HFF-Myc (cell line): ENCODE data around the gene GBE1.

Experiments used
- DNase-seq: peaks from one replicate; pipeline ENCODE4 v3.0.0-alpha.2; 2011; ENCODE audit warnings: low read depth; ENCODE audit errors: extremely low read depth
- H3K4me3 ChIP-seq: replicated peaks from 2 replicates; pipeline ENCODE4 v1.5.1; 2011; ENCODE audit warnings: low read depth, mild to moderate bottlenecking, control low read depth, low read length
- CTCF ChIP-seq: IDR thresholded peaks from 2 replicates; pipeline ENCODE4 v1.5.1; 2012; ENCODE audit warnings: mild to moderate bottlenecking, low read depth, low read length, control low read depth; ENCODE audit errors: missing control alignments

GBE1 gene

GRCh38 chr3:81638480-81638879, 123.0 kb downstream of the GBE1 start:
- TF ChIP-seq CTCF = no peak
- H3K4me3 ChIP-seq = no peak overlapping the region
- DNase-seq = no peak

GRCh38 chr3:81632659-81633058, 128.8 kb downstream of the GBE1 start:
- no peak overlapping the region for H3K4me3 ChIP-seq
- TF ChIP-seq CTCF = no peak
- DNase-seq = no peak

- H3K4me3 ChIP-seq = no peak overlapping the region
- TF ChIP-seq CTCF = no peak
- DNase-seq = no peak
These were observed 136.7 kb downstream of the GBE1 start for GRCh38 chr3:81624756-81625155.

- TF ChIP-seq CTCF = no peak
- no peak for DNase-seq
- no peak overlapping the region for H3K4me3 ChIP-seq
These were observed 139.1 kb downstream of the GBE1 start for GRCh38 chr3:81622395-81622794.

GRCh38 chr3:81621277-81621676, 140.2 kb downstream of the GBE1 start:
- no peak for DNase-seq
- TF ChIP-seq CTCF = no peak
- H3K4me3 ChIP-seq = no peak overlapping the region

- no peak for TF ChIP-seq CTCF
- no peak overlapping the region for H3K4me3 ChIP-seq
- no peak for DNase-seq
These were observed 140.6 kb downstream of the GBE1 start for GRCh38 chr3:81620849-81621248.

- no peak for DNase-seq
- no peak for TF ChIP-seq CTCF
- H3K4me3 ChIP-seq = no peak overlapping the region
These were observed 148.7 kb downstream of the GBE1 start for GRCh38 chr3:81612768-81613167.
